ENCODE data around the gene DEFB113. TPM values are rescaled to one million over a fixed set of nuclear protein-coding genes. Genes with fewer than 3 reads are reported as not detected.

The DEFB113 gene
- not detected for total RNA-seq
- long read RNA-seq = 0 reads

GRCh38 chr6:49969605-49970004 lies at the start of gene DEFB113:
Gene DEFB113 (minus strand): TSS chr6:49969625. CDS start chr6:49969625, 0 bp downstream.
- no peak within 1 kb of the TSS for H3K4me3 ChIP-seq
- no peak for ATAC-seq
- no peaks in the 10 kb centered on the region for H3K4me1 ChIP-seq
- H3K9me3 ChIP-seq = no peaks in the 10 kb centered on the region
- no peak for TF ChIP-seq CTCF (IDR thresholded peaks at IDR 0.05)
- H3K27ac ChIP-seq = no peak within 1 kb of the TSS
- intact Hi-C loops (cut with DNase I) = no loop called here
- no peaks in the 10 kb centered on the region for H3K36me3 ChIP-seq
- DNase-seq = no peak
- no peaks in the 10 kb centered on the region for H3K27me3 ChIP-seq (ENCODE audit: low read depth)

- no peaks in the 10 kb centered on the region for H3K27me3 ChIP-seq (ENCODE audit: low read depth)
- no peak for TF ChIP-seq CTCF (IDR thresholded peaks at IDR 0.05)
- DNase-seq (no peak), ATAC-seq (no peak)
- H3K27ac ChIP-seq = no peak overlapping the region
- no peaks in the 10 kb centered on the region for H3K4me1 ChIP-seq
- intact Hi-C loops (cut with DNase I) = no loop called here
- H3K9me3 ChIP-seq = no peaks in the 10 kb centered on the region
- H3K36me3 ChIP-seq = no peaks in the 10 kb centered on the region
- no peak overlapping the region for H3K4me3 ChIP-seq
Measured at GRCh38 chr6:50007819-50008218, 38.4 kb upstream of the DEFB113 start.

GRCh38 chr6:50003139-50003538 lies 33.7 kb upstream of the DEFB113 start:
- no peaks in the 10 kb centered on the region for H3K4me1 ChIP-seq
- no peak for DNase-seq
- no peak overlapping the region for H3K27ac ChIP-seq
- no peaks in the 10 kb centered on the region for H3K9me3 ChIP-seq
- no peak overlapping the region for H3K4me3 ChIP-seq
- no peaks in the 10 kb centered on the region for H3K27me3 ChIP-seq (ENCODE audit: low read depth)
- no peak for TF ChIP-seq CTCF (IDR thresholded peaks at IDR 0.05)
- intact Hi-C loops (cut with DNase I) = no loop called here
- no peak for ATAC-seq
- no peaks in the 10 kb centered on the region for H3K36me3 ChIP-seq

GRCh38 chr6:49995278-49995677 lies 25.9 kb upstream of the DEFB113 start:
- intact Hi-C loops (cut with DNase I) = no loop called here
- no peak overlapping the region for H3K27ac ChIP-seq
- no peak overlapping the region for H3K4me3 ChIP-seq
- DNase-seq (no peak), ATAC-seq (no peak)
- TF ChIP-seq CTCF (IDR thresholded peaks at IDR 0.05) = no peak
- H3K4me1 ChIP-seq = no peaks in the 10 kb centered on the region
- no peaks in the 10 kb centered on the region for H3K36me3 ChIP-seq
- no peaks in the 10 kb centered on the region for H3K27me3 ChIP-seq (ENCODE audit: low read depth)
- H3K9me3 ChIP-seq = no peaks in the 10 kb centered on the region

- ATAC-seq = no peak
- H3K9me3 ChIP-seq = no peaks in the 10 kb centered on the region
- intact Hi-C loops (cut with DNase I) = no loop called here
- H3K4me1 ChIP-seq = no peaks in the 10 kb centered on the region
- H3K4me3 ChIP-seq = no peak overlapping the region
- no peaks in the 10 kb centered on the region for H3K36me3 ChIP-seq
- TF ChIP-seq CTCF (IDR thresholded peaks at IDR 0.05) = no peak
- H3K27ac ChIP-seq = no peak overlapping the region
- no peak for DNase-seq
- H3K27me3 ChIP-seq (ENCODE audit: low read depth) = no peaks in the 10 kb centered on the region
Measured at GRCh38 chr6:49988900-49989299, 19.5 kb upstream of the DEFB113 start.

GRCh38 chr6:49987749-49988148 lies 18.3 kb upstream of the DEFB113 start:
- H3K4me3 ChIP-seq = no peak overlapping the region
- H3K4me1 ChIP-seq = no peaks in the 10 kb centered on the region
- ATAC-seq = no peak
- H3K27ac ChIP-seq = no peak overlapping the region
- H3K27me3 ChIP-seq (ENCODE audit: low read depth) = no peaks in the 10 kb centered on the region
- TF ChIP-seq CTCF (IDR thresholded peaks at IDR 0.05) = no peak
- H3K36me3 ChIP-seq = no peaks in the 10 kb centered on the region
- H3K9me3 ChIP-seq = no peaks in the 10 kb centered on the region
- DNase-seq = no peak
- intact Hi-C loops (cut with DNase I) = no loop called here
